Activated B cell treated with CpG ODN at 0.5 μM for 24 hours (primary cell): ENCODE results near the gene SMAD6. TPM values are rescaled to one million over a fixed set of nuclear protein-coding genes. Genes with fewer than 3 reads are reported as not detected.
"Not testable (repeated sequence)": the region's sequence is repeated elsewhere in the genome, so short reads cannot be mapped to it uniquely, and the experiment has no call there.

Source experiments
- ATAC-seq: fragments of 200-7000 bp; cut with Tn5 transposase; one replicate; pipeline ENCODE4 v1.10.0; 2021; ENCODE audit warnings: low read depth, mild to moderate bottlenecking, moderate library complexity
- CTCF ChIA-PET: fragments of 350-600 bp; sonication (Branson Sonifier 250); formaldehyde crosslinking; loops from one replicate; lab custom pipeline; 2021; ENCODE audit warnings: antibody characterized with exemption; lab: Charles Lee
- POLR2A ChIA-PET: fragments of 350-600 bp; sonication (Branson Sonifier 250); formaldehyde crosslinking; loops from one replicate; lab custom pipeline; 2021; ENCODE audit warnings: antibody characterized with exemption; lab: Charles Lee
- DNase-seq: peaks from one replicate; pipeline ENCODE4 v3.0.0; 2022
- H3K27ac Mint-ChIP-seq: one replicate; pipeline ENCODE4 v1.8.0; 2020; ENCODE audit warnings: mixed read lengths
- H3K27me3 Mint-ChIP-seq: one replicate; pipeline ENCODE4 v1.8.0; 2021; ENCODE audit warnings: mixed read lengths
- H3K36me3 Mint-ChIP-seq: one replicate; pipeline ENCODE4 v1.8.0; 2021; ENCODE audit warnings: low read depth, mixed read lengths
- H3K4me1 Mint-ChIP-seq: one replicate; pipeline ENCODE4 v1.8.0; 2021; ENCODE audit warnings: mixed read lengths
- H3K4me3 Mint-ChIP-seq: one replicate; pipeline ENCODE4 v1.8.0; 2020; ENCODE audit warnings: mild to moderate bottlenecking, mixed read lengths
- H3K9me3 Mint-ChIP-seq: one replicate; pipeline ENCODE4 v1.8.0; 2020; ENCODE audit warnings: mixed read lengths
- CTCF ChIP-seq: fragments of 200-600 bp; IDR thresholded peaks from one replicate; pipeline ENCODE4 v1.8.0; 2022; ENCODE audit warnings: antibody characterized with exemption, mild to moderate bottlenecking
- intact Hi-C: fragments of 100-400 bp; cut with micrococcal nuclease; formaldehyde crosslinking; loops from one replicate; pipeline ENCODE4 v1.15.1; 2024
- total RNA-seq: library from RNA; stranded (reverse); gene quantifications from 2 replicates; pipeline ENCODE4 v1.2.3, GENCODE V29; 2022

SMAD6 gene
- total RNA-seq, 1 donor from 2014 or later, result 0.04 TPM

GRCh38 chr15:66754789-66755188 is 52.8 kb downstream of the SMAD6 start:
- Mint-ChIP-seq H3K4me1 (peaks cover 5% of the 10 kb centered on the region), H3K36me3 (peaks cover 2% of the 10 kb centered on the region), H3K9me3 (peaks cover 7% of the 10 kb centered on the region), H3K27ac (no peak overlapping the region), H3K27me3 (peaks cover 15% of the 10 kb centered on the region), H3K4me3 (no peak overlapping the region)
- ChIA-PET CTCF (no interaction called here), POLR2A (no interaction called here)
- TF ChIP-seq CTCF, result no peak
- intact Hi-C loops, result no loop called here
- no peak for ATAC-seq
- no peak for DNase-seq

- DNase-seq (no peak), ATAC-seq (no peak)
- POLR2A ChIA-PET, result no interaction called here
- peaks cover 15% of the 10 kb centered on the region for H3K27me3 Mint-ChIP-seq
- TF ChIP-seq CTCF, result no peak
- peaks cover 5% of the 10 kb centered on the region for H3K4me1 Mint-ChIP-seq
- H3K36me3 Mint-ChIP-seq, result peaks cover 2% of the 10 kb centered on the region
- H3K4me3 Mint-ChIP-seq, result no peak overlapping the region
- H3K27ac Mint-ChIP-seq, result no peak overlapping the region
- H3K9me3 Mint-ChIP-seq, result peaks cover 7% of the 10 kb centered on the region
- CTCF ChIA-PET, result no interaction called here
- intact Hi-C loops, result no loop called here
These were observed 53.4 kb downstream of the SMAD6 start for GRCh38 chr15:66755298-66756068.

GRCh38 chr15:66756295-66756694 is 54.3 kb downstream of the SMAD6 start:
- peaks cover 5% of the 10 kb centered on the region for H3K4me1 Mint-ChIP-seq
- ChIA-PET CTCF (no interaction called here), POLR2A (no interaction called here)
- intact Hi-C loops, result no loop called here
- no peak for ATAC-seq
- no peak for TF ChIP-seq CTCF
- H3K36me3 Mint-ChIP-seq, result peaks cover 2% of the 10 kb centered on the region
- DNase-seq, result no peak
- peaks cover 7% of the 10 kb centered on the region for H3K9me3 Mint-ChIP-seq
- H3K27me3 Mint-ChIP-seq, result peaks cover 21% of the 10 kb centered on the region
- H3K27ac Mint-ChIP-seq, result no peak overlapping the region
- no peak overlapping the region for H3K4me3 Mint-ChIP-seq

GRCh38 chr15:66757030-66757429 is 55.0 kb downstream of the SMAD6 start:
- H3K9me3 Mint-ChIP-seq, result peaks cover 7% of the 10 kb centered on the region
- POLR2A ChIA-PET, result no interaction called here
- H3K27ac Mint-ChIP-seq, result no peak overlapping the region
- peaks cover 27% of the 10 kb centered on the region for H3K27me3 Mint-ChIP-seq
- peaks cover 5% of the 10 kb centered on the region for H3K4me1 Mint-ChIP-seq
- H3K36me3 Mint-ChIP-seq, result peaks cover 2% of the 10 kb centered on the region
- H3K4me3 Mint-ChIP-seq, result no peak overlapping the region
- CTCF ChIA-PET, result interaction anchor here (0.9 kb wide), 1 partner anchor 15 kb away, joined by 3 read pairs; no protein-coding TSS in a partner anchor
- TF ChIP-seq CTCF, result no peak
- intact Hi-C loops, result no loop called here
- no peak for DNase-seq
- no peak for ATAC-seq

GRCh38 chr15:66757521-66757920 is 55.5 kb downstream of the SMAD6 start:
- peaks cover 2% of the 10 kb centered on the region for H3K36me3 Mint-ChIP-seq
- peaks cover 32% of the 10 kb centered on the region for H3K27me3 Mint-ChIP-seq
- DNase-seq (no peak), ATAC-seq (no peak)
- CTCF ChIA-PET, result interaction anchor here (0.9 kb wide), 1 partner anchor 14 kb away, joined by 3 read pairs; no protein-coding TSS in a partner anchor
- POLR2A ChIA-PET, result no interaction called here
- intact Hi-C loops, result no loop called here
- H3K9me3 Mint-ChIP-seq, result peaks cover 7% of the 10 kb centered on the region
- no peak overlapping the region for H3K27ac Mint-ChIP-seq
- H3K4me1 Mint-ChIP-seq, result peaks cover 5% of the 10 kb centered on the region
- no peak for TF ChIP-seq CTCF
- no peak overlapping the region for H3K4me3 Mint-ChIP-seq

GRCh38 chr15:66758217-66758616 is 56.2 kb downstream of the SMAD6 start:
- ATAC-seq, H3K9me3 Mint-ChIP-seq, CTCF ChIA-PET, DNase-seq, intact Hi-C loops, H3K36me3 Mint-ChIP-seq, H3K4me1 Mint-ChIP-seq, POLR2A ChIA-PET, H3K27ac Mint-ChIP-seq, H3K4me3 Mint-ChIP-seq: not testable (repeated sequence)
- peaks cover 36% of the 10 kb centered on the region for H3K27me3 Mint-ChIP-seq
